ENCODE measurements around the gene GRM8. TPM values are rescaled to one million over a fixed set of nuclear protein-coding genes. Genes with fewer than 3 reads are reported as not detected.

The GRM8 gene
- total RNA-seq, 2 donors from 2014 or later, result not detected

DNA sequence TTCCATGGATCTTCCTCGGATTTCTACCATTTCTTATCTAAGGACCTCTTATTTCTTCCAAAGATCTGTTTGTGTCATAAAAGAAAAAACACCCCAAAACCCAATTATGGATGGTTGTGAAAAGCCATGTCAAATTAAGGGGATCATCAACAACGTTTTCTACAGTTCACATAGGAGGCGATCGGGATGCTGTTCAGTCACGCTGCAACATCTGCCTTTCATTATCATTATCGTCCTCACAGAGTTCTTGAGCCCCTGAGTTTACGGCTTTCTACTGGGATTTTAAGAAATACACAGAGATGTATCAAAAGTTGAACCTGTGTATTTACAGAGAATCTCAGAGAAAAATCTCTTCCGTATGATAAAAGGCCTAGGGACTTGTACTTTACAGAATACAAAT lies 101.4 kb downstream of the GRM8 start:
- H3K27me3 Mint-ChIP-seq, result peaks cover 27% of the 10 kb centered on the region
- no peak overlapping the region for H3K27ac Mint-ChIP-seq
- H3K4me1 Mint-ChIP-seq, result no peaks in the 10 kb centered on the region
- no peak overlapping the region for H3K4me3 Mint-ChIP-seq
- no peaks in the 10 kb centered on the region for H3K36me3 Mint-ChIP-seq (ENCODE audit: low read depth)
- H3K9me3 Mint-ChIP-seq, result no peaks in the 10 kb centered on the region
- no peak for ATAC-seq (replicated peaks)

DNA sequence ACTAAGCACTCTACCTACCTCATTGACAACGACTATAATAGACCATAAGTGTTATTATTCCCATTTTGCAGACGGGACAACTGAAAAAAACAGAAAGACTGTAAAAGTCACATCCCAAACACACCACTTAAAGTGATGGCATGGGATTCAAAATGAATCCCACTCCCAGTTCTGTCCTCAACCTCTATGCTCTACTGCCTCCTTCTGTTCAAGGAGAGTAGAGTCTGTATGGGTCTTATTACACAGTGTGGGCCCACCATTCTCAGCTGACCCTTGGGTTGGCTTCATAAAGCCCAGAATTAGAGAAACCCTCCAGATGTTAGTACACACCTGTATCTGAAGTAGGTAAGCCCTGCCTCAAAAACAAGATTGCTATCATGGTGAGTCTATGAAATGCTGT lies 102.2 kb downstream of the GRM8 start:
- no peak overlapping the region for H3K4me3 Mint-ChIP-seq
- H3K4me1 Mint-ChIP-seq, result no peaks in the 10 kb centered on the region
- peaks cover 27% of the 10 kb centered on the region for H3K27me3 Mint-ChIP-seq
- H3K9me3 Mint-ChIP-seq, result no peaks in the 10 kb centered on the region
- ATAC-seq (replicated peaks), result no peak
- H3K36me3 Mint-ChIP-seq (ENCODE audit: low read depth), result no peaks in the 10 kb centered on the region
- H3K27ac Mint-ChIP-seq, result no peak overlapping the region

DNA sequence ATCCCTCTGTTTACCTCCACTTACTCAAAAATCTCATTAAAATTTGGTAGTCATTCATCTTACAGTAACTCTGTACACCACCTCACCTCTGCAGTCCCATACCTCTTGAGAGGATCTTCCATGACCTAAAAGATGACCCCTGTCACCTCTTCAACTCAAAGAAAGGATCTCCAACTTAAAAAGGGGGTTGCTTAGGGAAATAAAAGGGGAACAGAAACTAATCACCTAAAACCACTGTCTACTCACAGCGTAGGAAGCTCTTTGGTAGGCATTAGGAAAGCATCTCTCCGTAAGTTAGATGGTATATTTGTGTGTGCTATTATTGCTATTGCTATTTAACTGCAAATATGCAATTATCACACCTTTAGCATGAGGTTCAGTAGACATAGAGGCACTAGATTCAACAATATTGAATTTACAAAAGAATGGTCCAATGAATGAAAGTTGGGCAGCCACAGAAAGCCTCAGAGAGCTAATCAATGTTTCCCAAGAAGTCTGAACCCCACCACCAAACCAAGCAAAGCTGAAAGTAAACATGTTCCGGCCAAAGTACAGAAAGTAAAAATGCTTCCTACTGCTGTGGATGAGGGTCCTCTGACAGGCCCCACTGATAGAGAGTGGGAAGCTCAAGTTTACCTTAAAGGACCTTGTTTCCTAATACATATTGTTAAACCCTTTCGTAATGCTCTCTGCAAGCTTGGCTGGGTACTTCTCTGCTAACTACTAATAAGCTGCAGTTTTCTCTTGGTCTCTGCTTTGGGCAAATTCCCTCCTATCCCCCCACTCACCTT lies 105.8 kb downstream of the GRM8 start:
- ATAC-seq (replicated peaks), result no peak
- Mint-ChIP-seq H3K4me1 (no peaks in the 10 kb centered on the region), H3K36me3 (ENCODE audit: low read depth) (no peaks in the 10 kb centered on the region), H3K9me3 (no peaks in the 10 kb centered on the region), H3K27ac (no peak overlapping the region), H3K4me3 (no peak overlapping the region), H3K27me3 (peaks cover 26% of the 10 kb centered on the region)

- H3K27me3 Mint-ChIP-seq, result peaks cover 9% of the 10 kb centered on the region
- H3K27ac Mint-ChIP-seq, result no peak overlapping the region
- no peak for ATAC-seq (replicated peaks)
- no peaks in the 10 kb centered on the region for H3K9me3 Mint-ChIP-seq
- H3K4me1 Mint-ChIP-seq, result no peaks in the 10 kb centered on the region
- H3K4me3 Mint-ChIP-seq, result no peak overlapping the region
- no peaks in the 10 kb centered on the region for H3K36me3 Mint-ChIP-seq (ENCODE audit: low read depth)
Measured at GRCh38 chr7:127137146-127137545, 115.6 kb downstream of the GRM8 start.

DNA sequence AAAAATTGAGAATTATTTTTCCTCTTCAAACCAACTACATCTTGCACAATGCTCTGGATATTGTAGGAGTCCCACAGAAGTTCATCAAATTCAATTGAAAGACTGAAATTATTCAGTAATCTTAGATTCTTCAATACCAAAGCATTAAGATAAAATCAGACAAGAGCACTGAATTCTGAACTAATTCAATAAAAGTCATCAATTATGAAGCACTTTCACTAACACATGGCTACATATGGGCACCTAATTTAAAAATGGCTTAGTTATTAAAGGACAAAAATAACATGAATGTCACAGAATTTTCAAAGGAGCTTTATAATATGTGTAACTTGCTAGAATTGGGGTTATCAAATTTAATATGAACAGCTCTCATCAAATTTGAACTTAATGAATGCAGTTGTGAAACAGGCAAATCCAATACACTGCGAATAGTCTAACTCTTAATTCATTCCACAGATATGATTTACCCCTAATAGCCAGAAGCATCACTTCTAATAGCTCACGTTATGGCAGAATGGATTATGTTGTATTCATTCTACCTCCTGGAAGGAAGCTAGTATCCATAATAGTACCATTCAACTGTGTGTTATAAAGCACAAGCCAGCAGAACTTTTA lies 116.8 kb downstream of the GRM8 start:
- Mint-ChIP-seq H3K36me3 (ENCODE audit: low read depth) (no peaks in the 10 kb centered on the region), H3K27me3 (peaks cover 9% of the 10 kb centered on the region), H3K27ac (no peak overlapping the region), H3K4me1 (no peaks in the 10 kb centered on the region), H3K9me3 (no peaks in the 10 kb centered on the region), H3K4me3 (no peak overlapping the region)
- ATAC-seq (replicated peaks), result no peak

GRCh38 chr7:127123220-127123619 lies 129.5 kb downstream of the GRM8 start:
- no peak for ATAC-seq (replicated peaks)
- Mint-ChIP-seq H3K27ac (no peak overlapping the region), H3K9me3 (no peaks in the 10 kb centered on the region), H3K4me1 (no peaks in the 10 kb centered on the region), H3K36me3 (ENCODE audit: low read depth) (no peaks in the 10 kb centered on the region), H3K27me3 (peaks cover 7% of the 10 kb centered on the region), H3K4me3 (no peak overlapping the region)

GRCh38 chr7:127119517-127119916 lies 133.2 kb downstream of the GRM8 start:
- Mint-ChIP-seq H3K27me3 (peaks cover 4% of the 10 kb centered on the region), H3K27ac (no peak overlapping the region), H3K36me3 (ENCODE audit: low read depth) (no peaks in the 10 kb centered on the region), H3K9me3 (no peaks in the 10 kb centered on the region), H3K4me1 (no peaks in the 10 kb centered on the region), H3K4me3 (no peak overlapping the region)
- no peak for ATAC-seq (replicated peaks)

DNA sequence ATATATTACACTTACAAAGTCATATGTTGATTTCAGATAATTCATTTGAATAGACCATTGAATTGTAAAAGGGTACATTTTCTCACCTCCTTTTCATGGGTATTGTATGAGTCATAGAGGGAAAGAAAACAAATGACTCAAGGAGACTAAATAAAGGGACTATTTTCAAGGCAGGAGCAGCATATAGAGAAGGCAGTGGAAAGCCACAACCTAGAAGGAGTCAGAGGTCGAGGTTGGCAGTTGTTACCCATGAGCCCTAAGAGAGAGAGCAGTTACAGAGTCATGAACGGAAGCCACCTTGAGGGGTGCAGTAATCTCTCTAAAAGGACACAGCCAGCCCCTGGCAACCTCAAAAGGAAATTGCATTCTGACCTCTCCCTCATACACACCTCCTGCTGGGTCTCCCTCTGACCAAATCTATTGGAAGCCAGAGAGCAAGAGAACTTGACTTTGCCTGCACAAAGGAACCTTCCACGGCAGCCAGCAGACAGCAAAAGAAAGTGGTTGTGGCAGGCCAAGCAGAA lies 137.9 kb downstream of the GRM8 start:
- ATAC-seq (replicated peaks), result peak; percentile 24
- Mint-ChIP-seq H3K27me3 (peaks cover 14% of the 10 kb centered on the region), H3K27ac (no peak overlapping the region), H3K36me3 (ENCODE audit: low read depth) (no peaks in the 10 kb centered on the region), H3K4me3 (no peak overlapping the region), H3K9me3 (peaks cover 5% of the 10 kb centered on the region), H3K4me1 (no peaks in the 10 kb centered on the region)

DNA sequence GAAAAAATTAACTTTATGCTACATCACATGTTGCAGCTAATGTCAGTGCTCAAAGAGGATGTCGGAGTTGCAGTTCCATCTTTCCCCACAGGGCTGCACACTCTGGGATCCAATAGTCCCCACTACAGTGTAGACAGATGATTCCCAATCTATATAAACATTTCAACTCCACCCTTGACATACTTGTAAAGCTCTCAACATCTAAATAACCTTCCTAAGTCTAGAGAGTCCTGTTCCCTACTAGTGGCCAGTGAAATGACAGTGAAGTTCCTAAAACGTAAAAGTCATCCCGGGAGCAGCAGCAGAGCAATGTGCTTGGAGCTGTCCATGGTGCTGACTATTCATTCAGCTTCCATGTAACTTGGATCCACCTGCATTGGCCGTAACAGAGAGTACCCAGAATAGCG lies 145.1 kb downstream of the GRM8 start:
- Mint-ChIP-seq H3K27ac (no peak overlapping the region), H3K36me3 (ENCODE audit: low read depth) (no peaks in the 10 kb centered on the region), H3K4me1 (no peaks in the 10 kb centered on the region), H3K27me3 (peaks cover 10% of the 10 kb centered on the region), H3K9me3 (peaks cover 9% of the 10 kb centered on the region), H3K4me3 (no peak overlapping the region)
- ATAC-seq (replicated peaks), result no peak

DNA sequence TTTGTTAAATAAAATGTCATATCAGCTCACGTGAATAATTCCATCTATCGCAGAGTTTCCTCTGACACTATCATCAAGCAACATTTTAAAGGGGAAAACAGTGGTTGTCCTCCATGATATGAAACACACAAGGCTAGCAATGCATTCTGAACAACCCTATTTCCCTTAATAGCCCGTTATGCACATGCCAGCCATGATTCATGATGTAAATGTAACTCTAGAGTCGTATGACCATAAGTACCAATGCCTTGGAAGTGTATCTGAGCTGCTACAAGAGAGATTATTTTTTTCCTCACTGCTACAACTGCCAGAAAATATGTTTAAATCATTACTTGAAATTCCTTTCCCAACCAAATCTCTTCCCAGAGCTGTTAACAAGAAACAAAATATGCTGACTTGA lies 159.4 kb downstream of the GRM8 start:
- ATAC-seq (replicated peaks), result no peak
- Mint-ChIP-seq H3K4me1 (no peaks in the 10 kb centered on the region), H3K9me3 (no peaks in the 10 kb centered on the region), H3K36me3 (ENCODE audit: low read depth) (no peaks in the 10 kb centered on the region), H3K27me3 (peaks cover 7% of the 10 kb centered on the region), H3K4me3 (no peak overlapping the region), H3K27ac (no peak overlapping the region)

DNA sequence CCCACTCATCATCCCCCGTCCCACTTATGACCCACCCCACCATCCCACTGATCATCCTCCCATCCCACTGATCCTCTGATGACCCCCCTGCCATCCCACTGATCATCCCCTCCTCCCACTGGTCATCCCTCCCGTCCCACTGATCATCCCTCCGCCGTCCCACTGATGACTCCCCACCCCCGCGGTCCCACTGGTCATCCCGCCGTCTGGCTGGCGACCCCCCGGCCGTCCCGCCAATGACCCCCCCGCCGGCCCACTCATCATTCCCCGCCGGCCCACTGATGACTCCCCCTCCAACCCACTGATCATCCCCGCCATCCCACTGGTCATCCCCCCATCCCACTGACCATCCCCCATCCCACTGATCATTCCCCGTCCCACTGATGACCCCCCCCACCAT lies 161.1 kb downstream of the GRM8 start:
- no peak for ATAC-seq (replicated peaks)
- no peak overlapping the region for H3K4me3 Mint-ChIP-seq
- peaks cover 7% of the 10 kb centered on the region for H3K27me3 Mint-ChIP-seq
- H3K4me1 Mint-ChIP-seq, result no peaks in the 10 kb centered on the region
- peaks cover under 1% of the 10 kb centered on the region for H3K9me3 Mint-ChIP-seq
- no peaks in the 10 kb centered on the region for H3K36me3 Mint-ChIP-seq (ENCODE audit: low read depth)
- no peak overlapping the region for H3K27ac Mint-ChIP-seq

GRCh38 chr7:127089146-127089545 lies 163.6 kb downstream of the GRM8 start:
- Mint-ChIP-seq H3K36me3 (ENCODE audit: low read depth) (no peaks in the 10 kb centered on the region), H3K27me3 (peaks cover 4% of the 10 kb centered on the region), H3K4me3 (no peak overlapping the region), H3K27ac (no peak overlapping the region), H3K9me3 (peaks cover 4% of the 10 kb centered on the region), H3K4me1 (no peaks in the 10 kb centered on the region)
- no peak for ATAC-seq (replicated peaks)

- Mint-ChIP-seq H3K9me3 (peaks cover 6% of the 10 kb centered on the region), H3K27me3 (peaks cover 15% of the 10 kb centered on the region), H3K4me3 (no peak overlapping the region), H3K36me3 (ENCODE audit: low read depth) (no peaks in the 10 kb centered on the region), H3K27ac (no peak overlapping the region), H3K4me1 (no peaks in the 10 kb centered on the region)
- no peak for ATAC-seq (replicated peaks)
Measured at GRCh38 chr7:127081539-127081938, 171.2 kb downstream of the GRM8 start.

- no peak for ATAC-seq (replicated peaks)
- peaks cover 15% of the 10 kb centered on the region for H3K27me3 Mint-ChIP-seq
- peaks cover 3% of the 10 kb centered on the region for H3K9me3 Mint-ChIP-seq
- H3K27ac Mint-ChIP-seq, result no peak overlapping the region
- H3K4me3 Mint-ChIP-seq, result no peak overlapping the region
- H3K36me3 Mint-ChIP-seq (ENCODE audit: low read depth), result no peaks in the 10 kb centered on the region
- no peaks in the 10 kb centered on the region for H3K4me1 Mint-ChIP-seq
Measured at GRCh38 chr7:127080576-127080975, 172.2 kb downstream of the GRM8 start.

GRCh38 chr7:127066974-127067373 lies 185.8 kb downstream of the GRM8 start:
- Mint-ChIP-seq H3K27ac (no peak overlapping the region), H3K27me3 (peaks cover 14% of the 10 kb centered on the region), H3K36me3 (ENCODE audit: low read depth) (no peaks in the 10 kb centered on the region), H3K4me3 (no peak overlapping the region), H3K4me1 (no peaks in the 10 kb centered on the region), H3K9me3 (peaks cover 10% of the 10 kb centered on the region)
- no peak for ATAC-seq (replicated peaks)

All from activated T-helper 17 cell treated with anti-CD3 and anti-CD28 coated beads, Interleukin-2, amount 50 U/mL, for 72 hours (primary cell).